ENCODE data around the gene ZXDC.

DNA sequence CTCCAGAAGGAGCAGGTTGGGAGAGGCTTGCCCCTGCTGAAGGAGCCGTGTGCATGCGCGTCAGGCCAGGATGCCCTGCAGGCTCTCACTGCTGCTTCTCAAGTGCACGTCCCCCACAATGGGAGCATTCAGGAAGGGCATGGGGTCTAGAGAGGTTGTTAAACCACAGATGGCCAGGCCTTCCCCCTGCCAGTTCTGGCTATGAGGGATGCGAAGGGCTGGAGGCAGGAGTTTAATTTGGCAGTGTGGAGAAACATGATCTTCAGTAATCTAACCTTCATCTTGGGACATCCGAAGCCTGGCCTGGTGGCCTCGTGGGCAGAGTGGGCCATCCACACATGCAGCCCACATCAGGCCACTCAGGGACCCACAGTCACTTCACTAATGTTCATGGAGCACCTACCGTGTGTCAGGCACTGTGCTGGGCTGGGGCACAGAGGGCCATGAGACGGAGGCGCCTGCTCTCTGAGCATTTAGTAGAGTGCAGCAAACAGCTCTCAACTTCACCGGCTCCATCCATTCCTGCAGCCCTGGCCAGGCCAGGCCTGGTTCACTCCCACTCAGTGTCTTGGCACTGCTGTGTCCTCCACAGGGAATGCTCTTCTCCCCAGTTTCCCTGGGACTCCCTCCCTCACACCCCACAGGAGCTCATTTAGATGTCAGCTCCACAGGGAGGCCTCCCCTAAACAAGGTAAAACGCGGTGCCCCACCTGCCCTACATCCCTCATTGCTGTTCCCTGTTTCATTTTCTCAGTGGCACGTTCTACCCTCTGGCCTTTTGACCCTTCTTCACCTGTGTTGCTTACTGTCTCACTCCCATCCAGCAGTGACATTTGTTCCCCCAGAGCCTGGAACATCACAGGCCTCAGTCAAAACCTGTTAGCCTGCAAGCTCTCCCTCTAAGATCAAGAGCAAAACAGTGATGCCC, 77.0 kb downstream of the ZXDC start:
- TF ChIP-seq EZH2 (IDR thresholded peaks at IDR 0.05) = no peak
- TF ChIP-seq POLR2AphosphoS5 (IDR thresholded peaks at IDR 0.05; ENCODE audit: borderline replicate concordance, low read depth, low read length) = no peak
- TF ChIP-seq FOXP2 (optimal IDR thresholded peaks at IDR 0.05; ENCODE audit: control extremely low read depth, extremely low read length, insufficient read depth) = no peak

All from SK-N-MC (cell line).